Prostate gland (tissue), 2 donors: ENCODE measurements around the gene CDKN2B. TPM values are rescaled to one million over a fixed set of nuclear protein-coding genes. Genes with fewer than 3 reads are reported as not detected.

Experiments used
- DNase-seq: peaks from one replicate; pipeline ENCODE4 v3.0.0-alpha.2; 2019; ENCODE audit warnings: low spot score
- H3K27ac ChIP-seq, 2 donors: fragments of 200-600 bp; sonication (generic); 2 replicates each; pipeline ENCODE4 v1.5.1; 2017 to 2019
- H3K27me3 ChIP-seq: fragments of 200-600 bp; sonication (generic); replicated peaks from 2 replicates; pipeline ENCODE4 v1.5.1; 2019; ENCODE audit not compliant: insufficient read depth
- H3K36me3 ChIP-seq, 2 donors: fragments of 200-600 bp; sonication (generic); 1 replicate in 1 of 2; 2 replicates in 1 of 2; pipeline versions ENCODE4 v1.5.1 to v1.8.1; 2017 to 2019
- H3K4me1 ChIP-seq: fragments of 200-600 bp; sonication (generic); replicated peaks from 2 replicates; pipeline ENCODE4 v1.5.1; 2019
- H3K4me3 ChIP-seq, 2 donors: fragments of 200-600 bp; sonication (generic); 2 replicates each; pipeline ENCODE4 v1.5.1; 2017 to 2019
- H3K9me3 ChIP-seq: fragments of 200-600 bp; sonication (generic); 2 replicates; pipeline ENCODE4 v1.5.1; 2017
- CTCF ChIP-seq, 4 experiments: fragments of 200-600 bp in 2 of 4; fragments of 450-650 bp in 2 of 4; sonication (generic) in 2 of 4; IDR thresholded peaks; 1 replicate in 3 of 4; 2 replicates in 1 of 4; pipeline ENCODE4 v1.5.1; 2016 to 2019; ENCODE audit warnings: antibody characterized with exemption in 4 of 4, mild to moderate bottlenecking in 2 of 4, moderate library complexity in 2 of 4
- POLR2A ChIP-seq: fragments of 450-650 bp; IDR thresholded peaks from one replicate; pipeline ENCODE4 v1.6.1; 2016; ENCODE audit warnings: antibody characterized with exemption, mild to moderate bottlenecking
- POLR2AphosphoS5 ChIP-seq: sonication (generic); formaldehyde crosslinking; IDR thresholded peaks from one replicate; pipeline ENCODE4 v1.6.1; 2017; ENCODE audit warnings: antibody characterized with exemption
- WGBS: methylation state at CpG from one replicate; pipeline ENCODE4 v1.1.5; 2018; 5-methylcytosine and 5-hydroxymethylcytosine counted together
- intact Hi-C: fragments of 100-400 bp; cut with DNase I; formaldehyde crosslinking; loops from one replicate; pipeline ENCODE4 v1.14.2; 2022
- total RNA-seq, 2 donors: library from RNA; depleted of rRNA; stranded (reverse); fragments of >200 nt; gene quantifications; one replicate each; pipeline ENCODE4 v1.1.0, GENCODE V29; 2016

Gene CDKN2B
- total RNA-seq, 2 donors from 2014 or later, result 5.4 to 8.8 TPM

GRCh38 chr9:22036866-22037626 is 27.9 kb upstream of the CDKN2B start:
- DNase-seq, result peak; percentile 63

GRCh38 chr9:22035591-22036011 is 26.5 kb upstream of the CDKN2B start:
- TF ChIP-seq CTCF (IDR thresholded peaks at IDR 0.05), result no peak
- no peak for TF ChIP-seq POLR2A
- no peak for TF ChIP-seq POLR2AphosphoS5
- H3K27ac ChIP-seq, result no peak overlapping the region

More at GRCh38 chr9:22036866-22037626, 27.9 kb upstream of the CDKN2B start:
- no peaks in the 10 kb centered on the region for H3K36me3 ChIP-seq
- H3K4me3 ChIP-seq, result no peak overlapping the region
- no peaks in the 10 kb centered on the region for H3K9me3 ChIP-seq
- H3K27ac ChIP-seq, result no peak overlapping the region
- H3K27me3 ChIP-seq, result no peaks in the 10 kb centered on the region
- WGBS, result 65% methylated on average over 4 of the region's 4 CpGs
- TF ChIP-seq POLR2A (no peak), CTCF (IDR thresholded peaks at IDR 0.05) (no peak), POLR2AphosphoS5 (peak; percentile 47)
- H3K4me1 ChIP-seq, result no peaks in the 10 kb centered on the region
- intact Hi-C loops, result loop anchor here (10.0 kb wide), 2 partner anchors 198 to 222 kb away; no protein-coding TSS in a partner anchor

DNA sequence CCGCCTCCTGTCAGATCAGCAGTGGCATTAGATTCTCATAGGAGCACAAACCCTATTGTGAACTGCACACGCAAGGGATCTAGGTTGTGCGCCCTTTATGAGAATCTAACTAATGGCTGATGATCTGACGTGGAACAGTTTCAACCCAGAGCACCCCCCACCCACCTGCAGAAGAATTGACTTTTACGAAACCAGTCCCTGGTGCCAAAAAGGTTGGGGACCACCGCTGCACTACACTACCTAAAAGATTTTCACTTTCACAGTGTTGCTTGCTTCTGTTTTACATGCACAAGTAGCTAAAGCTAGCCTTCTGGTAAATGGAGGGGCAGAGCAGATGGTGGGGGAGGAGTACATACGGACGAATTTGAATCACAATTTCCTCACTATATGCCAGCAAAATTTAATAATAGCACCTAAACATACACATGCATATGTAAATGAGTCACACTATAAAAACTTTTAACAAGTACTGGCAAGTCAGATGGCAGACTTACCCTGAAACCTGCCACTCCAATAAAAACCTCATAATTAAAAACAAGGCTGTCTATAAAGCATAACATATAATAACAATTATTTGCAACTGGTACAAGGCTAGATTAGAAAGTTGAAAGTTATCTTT is 24.0 kb upstream of the CDKN2B start:
- no peaks in the 10 kb centered on the region for H3K9me3 ChIP-seq
- DNase-seq, result no peak
- H3K27me3 ChIP-seq, result no peaks in the 10 kb centered on the region
- H3K27ac ChIP-seq, result no peak overlapping the region
- 69% methylated on average over 8 of the region's 8 CpGs for WGBS
- H3K36me3 ChIP-seq, result no peaks in the 10 kb centered on the region
- no peak overlapping the region for H3K4me3 ChIP-seq
- intact Hi-C loops, result loop anchor here (10.0 kb wide), 2 partner anchors 202 to 218 kb away; no protein-coding TSS in a partner anchor
- TF ChIP-seq POLR2A, result no peak
- no peak for TF ChIP-seq POLR2AphosphoS5
- TF ChIP-seq CTCF (IDR thresholded peaks at IDR 0.05), result no peak
- no peaks in the 10 kb centered on the region for H3K4me1 ChIP-seq

More at GRCh38 chr9:22035591-22036011, 26.5 kb upstream of the CDKN2B start:
- Histone ChIP-seq H3K9me3 (no peaks in the 10 kb centered on the region), H3K4me3 (no peak overlapping the region), H3K27me3 (no peaks in the 10 kb centered on the region), H3K4me1 (no peaks in the 10 kb centered on the region), H3K36me3 (no peaks in the 10 kb centered on the region)
- intact Hi-C loops, result loop anchor here (10.0 kb wide), 2 partner anchors 199 to 221 kb away; no protein-coding TSS in a partner anchor
- no peak for DNase-seq
- 65% methylated on average over 2 of the region's 2 CpGs for WGBS

DNA sequence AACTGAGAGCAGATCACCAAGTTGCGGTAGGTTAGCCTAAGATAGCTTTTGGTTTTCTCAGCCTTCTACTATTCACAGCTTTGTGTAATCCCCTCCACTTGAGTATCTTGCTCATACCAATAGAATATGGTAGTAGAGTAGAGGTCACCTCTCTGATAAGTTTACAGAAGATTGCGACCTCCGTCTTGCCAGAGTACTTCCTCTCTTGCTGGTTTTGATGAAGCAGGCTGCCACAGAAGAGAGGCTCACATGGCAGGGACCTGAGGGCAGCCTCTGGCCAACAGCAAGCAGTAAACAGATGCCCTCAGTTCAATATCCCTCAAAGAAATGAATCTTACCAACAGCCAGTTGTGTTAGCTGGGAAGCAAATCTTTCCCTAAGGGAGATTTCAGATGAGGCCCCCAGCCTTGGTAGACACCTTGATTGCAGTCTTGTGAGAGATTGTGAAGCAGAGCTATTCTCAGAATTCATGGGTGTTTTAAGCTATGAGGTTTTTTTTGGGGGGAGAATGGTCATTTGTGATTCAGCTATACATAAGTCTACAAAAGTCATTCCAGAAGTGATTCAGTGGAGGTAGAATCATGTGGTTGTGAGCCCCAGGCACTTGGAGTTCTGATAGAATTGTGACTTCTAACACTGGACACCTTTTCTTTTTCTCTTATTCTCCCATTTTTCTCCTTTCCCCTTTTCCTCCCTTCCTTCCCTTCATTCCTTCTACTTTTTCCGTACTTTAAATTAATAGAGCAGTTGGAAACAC is 22.7 kb upstream of the CDKN2B start:
- Histone ChIP-seq H3K27ac (no peak overlapping the region), H3K4me3 (no peak overlapping the region), H3K4me1 (no peaks in the 10 kb centered on the region), H3K27me3 (no peaks in the 10 kb centered on the region), H3K9me3 (no peaks in the 10 kb centered on the region), H3K36me3 (no peaks in the 10 kb centered on the region)
- intact Hi-C loops, result loop anchor here (10.0 kb wide), 2 partner anchors 203 to 217 kb away; no protein-coding TSS in a partner anchor
- DNase-seq, result no peak
- 85% methylated on average over 4 of the region's 4 CpGs for WGBS
- TF ChIP-seq POLR2AphosphoS5 (no peak), POLR2A (no peak), CTCF (IDR thresholded peaks at IDR 0.05) (no peak)
